GM12872 (cell line): ENCODE data around the gene HS3ST1.

Experiments used
- TF ChIP-seq, protein P1 (sequence below): IDR thresholded peaks from 3 replicates; pipeline ENCODE4 v1.5.1; 2011; ENCODE audit warnings: low read depth, mild to moderate bottlenecking, low read length, moderate library complexity; ENCODE audit not compliant: insufficient read depth

Gene HS3ST1

GRCh38 chr4:11426003-11426402 is 2.7 kb downstream of the HS3ST1 start:
- TF ChIP-seq, protein P1, sequence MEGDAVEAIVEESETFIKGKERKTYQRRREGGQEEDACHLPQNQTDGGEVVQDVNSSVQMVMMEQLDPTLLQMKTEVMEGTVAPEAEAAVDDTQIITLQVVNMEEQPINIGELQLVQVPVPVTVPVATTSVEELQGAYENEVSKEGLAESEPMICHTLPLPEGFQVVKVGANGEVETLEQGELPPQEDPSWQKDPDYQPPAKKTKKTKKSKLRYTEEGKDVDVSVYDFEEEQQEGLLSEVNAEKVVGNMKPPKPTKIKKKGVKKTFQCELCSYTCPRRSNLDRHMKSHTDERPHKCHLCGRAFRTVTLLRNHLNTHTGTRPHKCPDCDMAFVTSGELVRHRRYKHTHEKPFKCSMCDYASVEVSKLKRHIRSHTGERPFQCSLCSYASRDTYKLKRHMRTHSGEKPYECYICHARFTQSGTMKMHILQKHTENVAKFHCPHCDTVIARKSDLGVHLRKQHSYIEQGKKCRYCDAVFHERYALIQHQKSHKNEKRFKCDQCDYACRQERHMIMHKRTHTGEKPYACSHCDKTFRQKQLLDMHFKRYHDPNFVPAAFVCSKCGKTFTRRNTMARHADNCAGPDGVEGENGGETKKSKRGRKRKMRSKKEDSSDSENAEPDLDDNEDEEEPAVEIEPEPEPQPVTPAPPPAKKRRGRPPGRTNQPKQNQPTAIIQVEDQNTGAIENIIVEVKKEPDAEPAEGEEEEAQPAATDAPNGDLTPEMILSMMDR = no peak

GRCh38 chr4:11424856-11425255 is 3.8 kb downstream of the HS3ST1 start:
- TF ChIP-seq, protein P1 = no peak

- TF ChIP-seq, protein P1 = peak; percentile 53
These were observed 4.7 kb downstream of the HS3ST1 start for GRCh38 chr4:11424000-11424399.

GRCh38 chr4:11423465-11423864 is 5.2 kb downstream of the HS3ST1 start:
- TF ChIP-seq, protein P1 = no peak

DNA sequence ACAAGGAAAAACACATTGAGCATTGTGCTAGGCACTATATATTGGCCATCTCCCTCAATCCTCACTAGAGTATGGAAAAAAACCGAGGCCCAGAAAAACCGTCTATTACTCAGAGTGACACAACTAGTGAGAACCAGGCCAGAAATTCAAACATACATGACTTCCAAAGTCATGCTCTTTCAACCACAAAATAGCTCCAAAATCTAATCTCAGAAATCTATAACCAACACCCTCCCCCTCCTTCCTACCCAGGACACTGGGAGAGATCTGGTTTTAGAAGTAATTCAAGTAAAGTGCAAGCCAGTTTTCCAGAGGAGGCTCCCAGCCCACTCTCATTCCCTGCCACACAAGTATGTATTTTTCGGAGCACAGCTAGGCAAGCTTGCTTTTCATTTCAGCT is 7.6 kb downstream of the HS3ST1 start:
- TF ChIP-seq, protein P1 = no peak

GRCh38 chr4:11420327-11420726 is 8.4 kb downstream of the HS3ST1 start:
- TF ChIP-seq, protein P1 = no peak

DNA sequence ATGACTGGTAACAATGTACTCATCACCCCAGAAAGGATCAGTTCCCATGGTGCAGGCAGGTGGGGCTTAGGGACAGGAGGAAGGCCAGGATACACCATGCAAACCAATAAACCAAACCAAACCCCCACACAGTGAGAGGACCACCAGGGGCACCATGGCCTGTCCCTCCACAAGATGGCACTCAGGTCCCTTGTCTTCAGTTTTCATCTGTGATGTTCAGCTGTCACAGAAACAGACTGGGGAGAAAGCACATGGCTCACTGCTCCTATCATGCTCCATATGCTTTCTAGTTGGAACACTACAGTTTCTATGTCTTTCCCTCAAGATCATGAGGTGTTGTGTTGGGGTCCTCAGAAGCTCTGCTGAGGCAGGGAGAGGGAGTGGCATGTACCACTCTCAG is 10.1 kb downstream of the HS3ST1 start:
- TF ChIP-seq, protein P1 = peak; percentile 39; the same call in 2 of the 3 replicates

DNA sequence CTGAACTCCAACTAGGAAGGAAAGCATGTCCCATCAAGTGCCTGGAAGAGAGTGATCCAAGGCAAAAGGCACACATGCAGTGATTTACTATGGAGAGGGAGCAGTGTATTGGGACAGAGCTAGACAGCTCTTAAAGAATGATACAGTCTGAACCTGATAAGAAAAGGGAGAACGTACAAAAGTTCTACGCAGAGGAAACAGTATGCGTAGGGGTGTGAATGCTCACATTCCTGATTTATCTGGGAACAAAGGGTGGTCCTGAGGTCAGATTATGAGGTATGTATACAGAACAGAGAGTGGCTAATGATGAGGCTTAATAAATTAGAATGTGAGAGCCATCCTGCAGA is 12.0 kb downstream of the HS3ST1 start:
- TF ChIP-seq, protein P1 = no peak
